ENCODE data around the gene DCAF8.

GRCh38 chr1:160225345-160225744 lies 37.0 kb downstream of the DCAF8 start:
- TF ChIP-seq, protein P1, sequence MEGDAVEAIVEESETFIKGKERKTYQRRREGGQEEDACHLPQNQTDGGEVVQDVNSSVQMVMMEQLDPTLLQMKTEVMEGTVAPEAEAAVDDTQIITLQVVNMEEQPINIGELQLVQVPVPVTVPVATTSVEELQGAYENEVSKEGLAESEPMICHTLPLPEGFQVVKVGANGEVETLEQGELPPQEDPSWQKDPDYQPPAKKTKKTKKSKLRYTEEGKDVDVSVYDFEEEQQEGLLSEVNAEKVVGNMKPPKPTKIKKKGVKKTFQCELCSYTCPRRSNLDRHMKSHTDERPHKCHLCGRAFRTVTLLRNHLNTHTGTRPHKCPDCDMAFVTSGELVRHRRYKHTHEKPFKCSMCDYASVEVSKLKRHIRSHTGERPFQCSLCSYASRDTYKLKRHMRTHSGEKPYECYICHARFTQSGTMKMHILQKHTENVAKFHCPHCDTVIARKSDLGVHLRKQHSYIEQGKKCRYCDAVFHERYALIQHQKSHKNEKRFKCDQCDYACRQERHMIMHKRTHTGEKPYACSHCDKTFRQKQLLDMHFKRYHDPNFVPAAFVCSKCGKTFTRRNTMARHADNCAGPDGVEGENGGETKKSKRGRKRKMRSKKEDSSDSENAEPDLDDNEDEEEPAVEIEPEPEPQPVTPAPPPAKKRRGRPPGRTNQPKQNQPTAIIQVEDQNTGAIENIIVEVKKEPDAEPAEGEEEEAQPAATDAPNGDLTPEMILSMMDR (IDR thresholded peaks at IDR 0.05; ENCODE audit: insufficient read depth, low read length): no peak
- TF ChIP-seq REST (IDR thresholded peaks at IDR 0.05; ENCODE audit: insufficient replicate concordance, low read depth) (no peak), POLR2AphosphoS5 (IDR thresholded peaks at IDR 0.05; ENCODE audit: low read depth) (no peak), GABPA (IDR thresholded peaks at IDR 0.05; ENCODE audit: low read depth) (no peak)

Measured in HL-60 (cell line).